Caco-2 (cell line): ENCODE measurements around the gene CACNA1S. TPM values are rescaled to one million over a fixed set of nuclear protein-coding genes. Genes with fewer than 3 reads are reported as not detected.

Experiments used
- BruUV-seq: library from RNA; stranded (reverse); fragments of 400-500 nt; replicated peaks from 2 replicates; lab custom pipeline; 2021; lab: Mats Ljungman, UMichigan
- CTCF ChIA-PET: fragments of 300-600 bp; sonication (Branson Sonifier 250); formaldehyde crosslinking; loops from one replicate; lab custom pipeline; 2022; ENCODE audit warnings: antibody characterized with exemption; lab: Charles Lee
- POLR2A ChIA-PET: fragments of 300-600 bp; sonication (Branson Sonifier 250); formaldehyde crosslinking; loops from one replicate; lab custom pipeline; 2022; ENCODE audit warnings: antibody characterized with exemption; lab: Charles Lee
- DNase-seq, 2 experiments: peaks; one replicate each; pipeline versions ENCODE4 v3.0.0 to v3.0.0-alpha.2; 2020 to 2022
- H3K27me3 ChIP-seq: replicated peaks from 2 replicates; pipeline ENCODE4 v1.6.0; 2011; ENCODE audit warnings: low read length; ENCODE audit not compliant: control insufficient read depth, insufficient read depth
- H3K36me3 ChIP-seq: 2 replicates; pipeline ENCODE4 v1.5.1; 2011; ENCODE audit warnings: low read length; ENCODE audit not compliant: control insufficient read depth, insufficient read depth
- H3K4me1 ChIP-seq: fragments of 250-450 bp; sonication (Bioruptor Pico); 2 replicates; pipeline ENCODE4 v1.5.1; 2020; ENCODE audit warnings: mild to moderate bottlenecking
- H3K4me3 ChIP-seq: 2 replicates; pipeline ENCODE4 v1.5.1; 2011; ENCODE audit warnings: low read depth, mild to moderate bottlenecking, control low read depth, low read length
- H3K9me3 ChIP-seq: fragments of 250-450 bp; sonication (Bioruptor Pico); 2 replicates; pipeline ENCODE4 v1.5.1; 2020; ENCODE audit warnings: mild to moderate bottlenecking, moderate library complexity
- H3K27ac Mint-ChIP-seq: one replicate; pipeline ENCODE4 v1.8.0; 2022; ENCODE audit warnings: mixed read lengths; ENCODE audit not compliant: unreplicated experiment
- H3K27me3 Mint-ChIP-seq: one replicate; pipeline ENCODE4 v1.8.0; 2022; ENCODE audit warnings: mixed read lengths; ENCODE audit not compliant: insufficient read depth, unreplicated experiment
- H3K36me3 Mint-ChIP-seq: one replicate; pipeline ENCODE4 v1.8.0; 2022; ENCODE audit warnings: mild to moderate bottlenecking, mixed read lengths; ENCODE audit not compliant: insufficient read depth, unreplicated experiment
- H3K4me1 Mint-ChIP-seq: one replicate; pipeline ENCODE4 v1.8.0; 2022; ENCODE audit warnings: low read depth, mixed read lengths; ENCODE audit not compliant: unreplicated experiment
- H3K4me3 Mint-ChIP-seq: one replicate; pipeline ENCODE4 v1.8.0; 2022; ENCODE audit warnings: mild to moderate bottlenecking, moderate library complexity, mixed read lengths; ENCODE audit not compliant: unreplicated experiment
- H3K9me3 Mint-ChIP-seq: one replicate; pipeline ENCODE4 v1.8.0; 2022; ENCODE audit warnings: mixed read lengths; ENCODE audit not compliant: unreplicated experiment
- CTCF ChIP-seq, 2 experiments: fragments of 200-600 bp in 1 of 2; IDR thresholded peaks; 1 replicate in 1 of 2; 2 replicates in 1 of 2; pipeline versions ENCODE4 v1.5.1 to v1.8.0; 2011 to 2022; ENCODE audit warnings: antibody characterized with exemption in 1 of 2, control low read depth in 1 of 2, inconsistent platforms in 1 of 2, low read depth in 1 of 2, low read length in 1 of 2, mild to moderate bottlenecking in 1 of 2, moderate library complexity in 1 of 2; ENCODE audit not compliant: insufficient read depth in 1 of 2, severe bottlenecking in 1 of 2, unreplicated experiment in 1 of 2
- intact Hi-C: fragments of 100-400 bp; cut with micrococcal nuclease; formaldehyde crosslinking; loops from one replicate; pipeline ENCODE4 v1.10.0; 2022; ENCODE audit not compliant: unreplicated experiment
- total RNA-seq: library from RNA; stranded (reverse); gene quantifications from 2 replicates; pipeline ENCODE4 v1.2.3, GENCODE V29; 2022

Gene CACNA1S
- total RNA-seq, 1 experiment from 2014 or later = 0.07 TPM

- no peak for TF ChIP-seq CTCF (IDR thresholded peaks at IDR 0.05; ENCODE audit: insufficient read depth in 1 of 2, low read depth in 1 of 2, low read length in 1 of 2, severe bottlenecking in 1 of 2, unreplicated experiment in 1 of 2)
- H3K36me3 ChIP-seq = no peaks in the 10 kb centered on the region
- H3K4me1 ChIP-seq = no peaks in the 10 kb centered on the region
- DNase-seq = no peak
- no peaks in the 10 kb centered on the region for H3K36me3 Mint-ChIP-seq
- H3K4me3 ChIP-seq = no peak overlapping the region
- H3K9me3 ChIP-seq = no peaks in the 10 kb centered on the region
- no peaks in the 10 kb centered on the region for H3K27me3 ChIP-seq
- BruUV-seq = no TSS peak
- intact Hi-C loops = no loop called here
- no peaks in the 10 kb centered on the region for H3K27me3 Mint-ChIP-seq
- H3K4me1 Mint-ChIP-seq = no peaks in the 10 kb centered on the region
- no peak overlapping the region for H3K4me3 Mint-ChIP-seq
- POLR2A ChIA-PET = no interaction called here
- CTCF ChIA-PET = no interaction called here
- no peak overlapping the region for H3K27ac Mint-ChIP-seq
- no peaks in the 10 kb centered on the region for H3K9me3 Mint-ChIP-seq
These were observed 111.8 kb downstream of the CACNA1S start for GRCh38 chr1:201000391-201000790.

GRCh38 chr1:200999667-201000066 lies 112.6 kb downstream of the CACNA1S start:
- no peaks in the 10 kb centered on the region for H3K27me3 Mint-ChIP-seq
- H3K36me3 Mint-ChIP-seq = no peaks in the 10 kb centered on the region
- no peaks in the 10 kb centered on the region for H3K9me3 Mint-ChIP-seq
- CTCF ChIA-PET = interaction anchor here (0.6 kb wide), 1 partner anchor 61 kb away, joined by 4 read pairs; no protein-coding TSS in a partner anchor
- POLR2A ChIA-PET = no interaction called here
- H3K4me3 Mint-ChIP-seq = no peak overlapping the region
- intact Hi-C loops = no loop called here
- no peak for TF ChIP-seq CTCF (IDR thresholded peaks at IDR 0.05; ENCODE audit: insufficient read depth in 1 of 2, low read depth in 1 of 2, low read length in 1 of 2, severe bottlenecking in 1 of 2, unreplicated experiment in 1 of 2)
- DNase-seq = no peak
- Histone ChIP-seq H3K4me3 (no peak overlapping the region), H3K4me1 (no peaks in the 10 kb centered on the region), H3K9me3 (no peaks in the 10 kb centered on the region), H3K27me3 (no peaks in the 10 kb centered on the region), H3K36me3 (no peaks in the 10 kb centered on the region)
- no peak overlapping the region for H3K27ac Mint-ChIP-seq
- no peaks in the 10 kb centered on the region for H3K4me1 Mint-ChIP-seq
- BruUV-seq = no TSS peak

GRCh38 chr1:200998323-200998722 lies 113.9 kb downstream of the CACNA1S start:
- no peaks in the 10 kb centered on the region for H3K4me1 ChIP-seq
- ChIA-PET CTCF (no interaction called here), POLR2A (no interaction called here)
- no peaks in the 10 kb centered on the region for H3K27me3 ChIP-seq
- BruUV-seq = no TSS peak
- H3K4me3 ChIP-seq = no peak overlapping the region
- intact Hi-C loops = no loop called here
- Mint-ChIP-seq H3K4me3 (no peak overlapping the region), H3K27me3 (no peaks in the 10 kb centered on the region), H3K36me3 (no peaks in the 10 kb centered on the region), H3K27ac (no peak overlapping the region), H3K9me3 (no peaks in the 10 kb centered on the region), H3K4me1 (no peaks in the 10 kb centered on the region)
- no peaks in the 10 kb centered on the region for H3K36me3 ChIP-seq
- DNase-seq = no peak
- H3K9me3 ChIP-seq = no peaks in the 10 kb centered on the region
- TF ChIP-seq CTCF (IDR thresholded peaks at IDR 0.05; ENCODE audit: insufficient read depth in 1 of 2, low read depth in 1 of 2, low read length in 1 of 2, severe bottlenecking in 1 of 2, unreplicated experiment in 1 of 2) = no peak
